Activated CD4-positive, alpha-beta T cell treated with anti-CD3 and anti-CD28 coated beads for 4 hours (primary cell): Measurements from ENCODE around the gene DHCR24.

ENCODE experiments used
- DNase-seq, 2 donors: peaks; one replicate each; pipeline ENCODE4 v3.0.0-alpha.2; 2020

Gene DHCR24

GRCh38 chr1:54814571-54814970, 72.4 kb downstream of the DHCR24 start:
- DNase-seq: no peak

- DNase-seq: no peak
These were observed 72.9 kb downstream of the DHCR24 start for GRCh38 chr1:54814126-54814498.

- DNase-seq: no peak
These were observed 73.4 kb downstream of the DHCR24 start for GRCh38 chr1:54813485-54814125.

GRCh38 chr1:54812801-54813484, 74.1 kb downstream of the DHCR24 start:
- no peak for DNase-seq

- DNase-seq: no peak
These were observed 75.0 kb downstream of the DHCR24 start for GRCh38 chr1:54811739-54812655.

GRCh38 chr1:54811066-54811465, 75.9 kb downstream of the DHCR24 start:
- no peak for DNase-seq

GRCh38 chr1:54810153-54810942, 76.6 kb downstream of the DHCR24 start:
- DNase-seq: peak; percentile 53 to 67

- DNase-seq: no peak
These were observed 77.4 kb downstream of the DHCR24 start for GRCh38 chr1:54809496-54810074.

GRCh38 chr1:54808443-54809207, 78.4 kb downstream of the DHCR24 start:
- DNase-seq: no peak

- no peak for DNase-seq
These were observed 79.2 kb downstream of the DHCR24 start for GRCh38 chr1:54807756-54808155.

- DNase-seq: no peak
These were observed 79.9 kb downstream of the DHCR24 start for GRCh38 chr1:54806931-54807611.

GRCh38 chr1:54805981-54806381, 81.0 kb downstream of the DHCR24 start:
- no peak for DNase-seq

- DNase-seq: no peak
These were observed 81.5 kb downstream of the DHCR24 start for GRCh38 chr1:54805466-54805865.

- no peak for DNase-seq
These were observed 82.4 kb downstream of the DHCR24 start for GRCh38 chr1:54804471-54805132.

- DNase-seq: no peak
These were observed 83.1 kb downstream of the DHCR24 start for GRCh38 chr1:54803761-54804470.

GRCh38 chr1:54800899-54801759, 85.9 kb downstream of the DHCR24 start, which contains the start of gene TTC22:
Gene TTC22 (minus strand): TSS chr1:54801323. CDS start chr1:54801163, 160 bp downstream.
- peak; percentile 65 to 66 for DNase-seq

GRCh38 chr1:54800041-54800898, 86.7 kb downstream of the DHCR24 start:
- DNase-seq: no peak
